Measurements from ENCODE around the gene NLN.

The NLN gene

GRCh38 chr5:65873181-65873750 lies 151.3 kb downstream of the NLN start:
- no peak for DNase-seq (ENCODE audit: low spot score)

DNA sequence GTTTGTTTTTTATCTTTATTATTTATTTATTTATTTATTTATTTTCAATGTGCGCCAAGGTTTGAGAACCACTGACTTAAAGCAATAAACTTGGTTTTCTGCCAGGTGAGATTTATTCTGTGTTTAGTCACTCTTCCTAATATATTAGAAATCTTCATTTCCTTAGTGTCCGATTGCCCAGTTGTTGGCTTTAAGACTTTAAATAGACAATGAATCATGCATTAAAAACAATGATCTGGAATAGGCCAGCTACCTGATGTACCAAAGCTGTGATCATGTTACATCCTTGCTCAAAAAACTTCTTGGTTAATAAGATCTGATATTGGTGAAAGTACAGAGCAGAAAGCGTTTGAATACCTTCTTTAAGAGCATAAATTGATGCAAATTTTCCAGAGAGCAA lies 152.2 kb downstream of the NLN start:
- DNase-seq (ENCODE audit: low spot score): no peak

DNA sequence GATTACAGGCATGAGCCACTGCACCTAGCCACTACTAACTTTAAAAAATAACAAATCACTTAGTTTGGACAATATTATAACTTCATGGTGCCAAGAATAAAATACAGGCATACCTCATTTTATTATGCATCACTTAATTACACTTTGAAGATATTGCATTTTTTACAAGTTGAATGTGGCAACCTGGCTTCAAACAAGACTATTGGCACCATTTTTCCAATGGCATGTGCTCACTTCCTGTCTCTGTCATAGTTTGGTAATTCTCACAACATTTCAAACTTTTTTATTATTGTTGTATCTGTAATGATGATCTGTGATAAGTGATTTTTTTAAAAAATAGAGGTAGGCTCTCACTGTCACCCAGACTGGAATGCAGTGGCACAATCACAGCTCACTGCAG lies 154.5 kb downstream of the NLN start:
- no peak for DNase-seq (ENCODE audit: low spot score)

- DNase-seq (ENCODE audit: low spot score): no peak
Measured at GRCh38 chr5:65876970-65877369, 155.0 kb downstream of the NLN start.

All from GM03348 (cell line).